H1 (cell line): ENCODE measurements around the gene CRYGN. TPM values are rescaled to one million over a fixed set of nuclear protein-coding genes. Genes with fewer than 3 reads are reported as not detected.

Experiments
- ATF2 ChIP-seq: IDR thresholded peaks from 2 replicates; pipeline ENCODE4 v1.6.1; 2012; ENCODE audit warnings: low read length, inconsistent platforms
- BACH1 ChIP-seq: IDR thresholded peaks from 2 replicates; pipeline ENCODE4 v1.6.1; 2012; ENCODE audit warnings: low read length, improper control_type of control experiment
- BCL11A ChIP-seq, 2 experiments: IDR thresholded peaks; one replicate each; pipeline ENCODE4 v1.6.1; 2011; ENCODE audit warnings: low read depth in 2 of 2, low read length in 2 of 2, mild to moderate bottlenecking in 2 of 2
- BRCA1 ChIP-seq: IDR thresholded peaks from 2 replicates; pipeline ENCODE4 v1.6.1; 2012; ENCODE audit warnings: low read depth, low read length, improper control_type of control experiment
- CTBP2 ChIP-seq: IDR thresholded peaks from 2 replicates; pipeline ENCODE4 v1.7.0; 2011; ENCODE audit warnings: borderline replicate concordance, mild to moderate bottlenecking, moderate library complexity, mixed read lengths, low read length; ENCODE audit not compliant: insufficient read depth, insufficient read length
- EP300 ChIP-seq, 2 experiments: IDR thresholded peaks; 1 replicate in 1 of 2; 2 replicates in 1 of 2; pipeline ENCODE4 v1.6.1; 2011 to 2012; ENCODE audit warnings: low read depth in 2 of 2, low read length in 2 of 2, mild to moderate bottlenecking in 2 of 2, borderline replicate concordance in 1 of 2, inconsistent platforms in 1 of 2, moderate library complexity in 1 of 2
- FOSL1 ChIP-seq: IDR thresholded peaks from 2 replicates; pipeline ENCODE4 v1.6.1; 2011; ENCODE audit warnings: mild to moderate bottlenecking, low read depth, low read length, moderate library complexity; ENCODE audit not compliant: insufficient read depth
- HDAC2 ChIP-seq, 2 experiments: fragments of 300-600 bp in 1 of 2; sonication (generic) in 1 of 2; IDR thresholded peaks; 2 replicates each; pipeline ENCODE4 v1.6.1; 2011 to 2012; ENCODE audit warnings: low read depth in 2 of 2, low read length in 2 of 2, mild to moderate bottlenecking in 2 of 2, moderate library complexity in 2 of 2, borderline replicate concordance in 1 of 2, inconsistent platforms in 1 of 2
- HDAC6 ChIP-seq: IDR thresholded peaks from one replicate; pipeline ENCODE4 v1.7.1; 2012; ENCODE audit warnings: low read depth, mild to moderate bottlenecking, inconsistent platforms, low read length, moderate library complexity
- KDM4A ChIP-seq: IDR thresholded peaks from one replicate; pipeline ENCODE4 v1.7.1; 2012; ENCODE audit warnings: low read depth, mild to moderate bottlenecking, moderate library complexity, low read length, inconsistent platforms; ENCODE audit not compliant: severe bottlenecking
- RAD21 ChIP-seq, 2 experiments: IDR thresholded peaks in 1 of 2; conservative IDR thresholded peaks in 1 of 2; 2 replicates each; pipeline ENCODE4 v1.6.1; 2011; ENCODE audit warnings: low read depth in 2 of 2, low read length in 2 of 2, improper control_type of control experiment in 1 of 2, inconsistent platforms in 1 of 2, mild to moderate bottlenecking in 1 of 2, moderate library complexity in 1 of 2
- RBBP5 ChIP-seq: IDR thresholded peaks from 2 replicates; pipeline ENCODE4 v1.7.1; 2012; ENCODE audit warnings: low read depth, mild to moderate bottlenecking, inconsistent platforms, low read length, moderate library complexity, borderline replicate concordance
- RNF2 ChIP-seq: fragments of 200-900, 300-1000 bp; sonication (generic); IDR thresholded peaks from 2 replicates; pipeline ENCODE4 v1.7.1; 2016; ENCODE audit warnings: borderline replicate concordance, low read depth, mild to moderate bottlenecking, antibody characterized with exemption, low read length; ENCODE audit not compliant: poor library complexity, severe bottlenecking; ENCODE audit errors: missing control alignments
- RXRA ChIP-seq: IDR thresholded peaks from 2 replicates; pipeline ENCODE4 v1.6.1; 2011; ENCODE audit warnings: low read depth, mild to moderate bottlenecking, low read length, moderate library complexity; ENCODE audit not compliant: insufficient read depth
- SP4 ChIP-seq: IDR thresholded peaks from 2 replicates; pipeline ENCODE4 v1.6.1; 2012; ENCODE audit warnings: low read length, inconsistent platforms
- SRF ChIP-seq: IDR thresholded peaks from 2 replicates; pipeline ENCODE4 v1.6.1; 2011; ENCODE audit warnings: mild to moderate bottlenecking, low read depth, low read length, moderate library complexity
- SUZ12 ChIP-seq: fragments of 200-600 bp; sonication (generic); IDR thresholded peaks from 2 replicates; pipeline ENCODE4 v1.6.1; 2012; ENCODE audit warnings: mild to moderate bottlenecking, inconsistent platforms, low read length, moderate library complexity, mixed read lengths
- YY1 ChIP-seq: IDR thresholded peaks from 2 replicates; pipeline ENCODE4 v1.6.1; 2011; ENCODE audit warnings: low read depth, mild to moderate bottlenecking, low read length
- polyA plus RNA-seq, 7 experiments: library from polyadenylated mRNA; depleted of rRNA in 3 of 7; stranded (reverse) in 5 of 7; unstranded in 2 of 7; fragments of >200 nt in 5 of 7; fragments of 200-250 nt in 2 of 7; gene quantifications; 1 replicate in 5 of 7; 2 replicates in 1 of 7; 4 replicates in 1 of 7; pipeline versions ENCODE4 v1.2.1 to v1.2.3, GENCODE V29; 2011 to 2013; ENCODE audit warnings: missing spikeins in 2 of 7, mixed read lengths in 2 of 7
- total RNA-seq: library from RNA; stranded (reverse); fragmentation: NEBNext Ultra II Directional; extraction: Animal tissue kit (Norgen Biotek cat#: 25700); gene quantifications from 2 replicates; pipeline ENCODE4 v1.2.1, GENCODE V29; 2021
- TF ChIP-seq, protein P1 (sequence below): IDR thresholded peaks from 2 replicates; pipeline ENCODE4 v1.6.1; 2011; ENCODE audit warnings: low read depth, mild to moderate bottlenecking, low read length; ENCODE audit not compliant: insufficient read depth
- TF ChIP-seq, protein P2 (sequence below): IDR thresholded peaks from 2 replicates; pipeline ENCODE4 v1.6.1; 2012; ENCODE audit warnings: inconsistent platforms

The CRYGN gene
- total and polyA plus RNA-seq, 2 of the 8 experiments (the other 6 are each of a cell fraction or from before 2014, with no cell fraction given) = 0.98 to 1.6 TPM

GRCh38 chr7:151459726-151460473, 20.0 kb upstream of the CRYGN start (continued):
- TF ChIP-seq RAD21 (IDR thresholded peaks at IDR 0.05 in 1 of 2, conservative IDR thresholded peaks at IDR 0.05 in 1 of 2; ENCODE audit: low read depth in 2 of 2, low read length in 2 of 2) = no peak
- TF ChIP-seq EP300 (IDR thresholded peaks at IDR 0.05; ENCODE audit: borderline replicate concordance in 1 of 2, low read depth in 2 of 2, low read length in 2 of 2) = no peak
- TF ChIP-seq BCL11A (IDR thresholded peaks at IDR 0.05; ENCODE audit: low read depth in 2 of 2, low read length in 2 of 2) = no peak
- TF ChIP-seq CTBP2 = no peak
- TF ChIP-seq RXRA = no peak
- TF ChIP-seq FOSL1 = no peak
- TF ChIP-seq, protein P1, sequence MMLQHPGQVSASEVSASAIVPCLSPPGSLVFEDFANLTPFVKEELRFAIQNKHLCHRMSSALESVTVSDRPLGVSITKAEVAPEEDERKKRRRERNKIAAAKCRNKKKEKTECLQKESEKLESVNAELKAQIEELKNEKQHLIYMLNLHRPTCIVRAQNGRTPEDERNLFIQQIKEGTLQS = no peak
- TF ChIP-seq HDAC6 = no peak
- no peak for TF ChIP-seq SUZ12
- TF ChIP-seq, protein P2, sequence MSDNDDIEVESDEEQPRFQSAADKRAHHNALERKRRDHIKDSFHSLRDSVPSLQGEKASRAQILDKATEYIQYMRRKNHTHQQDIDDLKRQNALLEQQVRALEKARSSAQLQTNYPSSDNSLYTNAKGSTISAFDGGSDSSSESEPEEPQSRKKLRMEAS = peak; percentile 83
- no peak for TF ChIP-seq KDM4A
- no peak for TF ChIP-seq BRCA1
- no peak for TF ChIP-seq SP4
- TF ChIP-seq RBBP5 = 0 out of 2 replicates have a peak, but pooled peaks have one; percentile 34
- TF ChIP-seq HDAC2 (IDR thresholded peaks at IDR 0.05; ENCODE audit: borderline replicate concordance in 1 of 2, low read depth in 2 of 2, low read length in 2 of 2) = no peak
- TF ChIP-seq YY1 = no peak
- TF ChIP-seq RNF2 = no peak
- peak; percentile 91; the same call in 1 of the 2 replicates for TF ChIP-seq ATF2
- TF ChIP-seq SRF = peak; percentile 77
- no peak for TF ChIP-seq BACH1
